Measurements from ENCODE around the gene SETD5. TPM values are rescaled to one million over a fixed set of nuclear protein-coding genes. Genes with fewer than 3 reads are reported as not detected.
A peak's percentile ranks its signal among the peaks of the same experiment; 100 is the strongest.

The SETD5 gene
- total and polyA plus RNA-seq, 10 donors, result 9.7 to 159 (median 118) TPM

GRCh38 chr3:9351709-9352126 is 45.7 kb upstream of the SETD5 start:
- Histone ChIP-seq H3K4me3 (no peak overlapping the region), H3K27ac (no peak overlapping the region), H3K36me3 (peaks cover 0 to 6% (median 0%) of the 10 kb centered on the region in 6 donors), H3K4me1 (peaks cover 0 to 25% (median 14%) of the 10 kb centered on the region in 6 donors), H3K27me3 (replicated peaks in 1 of 7) (no peaks in the 10 kb centered on the region), H3K9me3 (no peaks in the 10 kb centered on the region)
- DNase-seq, result no peak
- intact Hi-C loops (cut with DNase I; ENCODE audit: low total_unique reads), result no loop called here
- WGBS, 5 donors, result 51 to 66% (median 61%) methylated on average over 3 of the region's 3 CpGs
- TF ChIP-seq CTCF (IDR thresholded peaks at IDR 0.05 in 8 of 11, conservative IDR thresholded peaks at IDR 0.05 in 3 of 11), result peak in 1 of 11 experiments; percentile 10
- TF ChIP-seq POLR2A (IDR thresholded peaks at IDR 0.05), result no peak
- TF ChIP-seq POLR2AphosphoS5 (IDR thresholded peaks at IDR 0.05), result no peak

- Histone ChIP-seq H3K4me3 (no peak overlapping the region), H3K4me1 (peaks cover 0 to 25% (median 14%) of the 10 kb centered on the region in 6 donors), H3K27me3 (replicated peaks in 1 of 7) (no peaks in the 10 kb centered on the region), H3K9me3 (no peaks in the 10 kb centered on the region), H3K36me3 (peaks cover 0 to 6% (median 0%) of the 10 kb centered on the region in 6 donors), H3K27ac (no peak overlapping the region)
- TF ChIP-seq POLR2AphosphoS5 (IDR thresholded peaks at IDR 0.05) (peak in 1 of 3 donors; percentile 64), CTCF (IDR thresholded peaks at IDR 0.05 in 8 of 11, conservative IDR thresholded peaks at IDR 0.05 in 3 of 11) (peak; percentile 49 to 89 (median 81)), POLR2A (IDR thresholded peaks at IDR 0.05) (no peak)
- WGBS, 5 donors, result 30 to 35% (median 35%) methylated on average over 7 of the region's 7 CpGs
- DNase-seq, result peak; percentile 79
- intact Hi-C loops (cut with DNase I; ENCODE audit: low total_unique reads), result no loop called here
These were observed 44.3 kb upstream of the SETD5 start for GRCh38 chr3:9352917-9353752.

DNA sequence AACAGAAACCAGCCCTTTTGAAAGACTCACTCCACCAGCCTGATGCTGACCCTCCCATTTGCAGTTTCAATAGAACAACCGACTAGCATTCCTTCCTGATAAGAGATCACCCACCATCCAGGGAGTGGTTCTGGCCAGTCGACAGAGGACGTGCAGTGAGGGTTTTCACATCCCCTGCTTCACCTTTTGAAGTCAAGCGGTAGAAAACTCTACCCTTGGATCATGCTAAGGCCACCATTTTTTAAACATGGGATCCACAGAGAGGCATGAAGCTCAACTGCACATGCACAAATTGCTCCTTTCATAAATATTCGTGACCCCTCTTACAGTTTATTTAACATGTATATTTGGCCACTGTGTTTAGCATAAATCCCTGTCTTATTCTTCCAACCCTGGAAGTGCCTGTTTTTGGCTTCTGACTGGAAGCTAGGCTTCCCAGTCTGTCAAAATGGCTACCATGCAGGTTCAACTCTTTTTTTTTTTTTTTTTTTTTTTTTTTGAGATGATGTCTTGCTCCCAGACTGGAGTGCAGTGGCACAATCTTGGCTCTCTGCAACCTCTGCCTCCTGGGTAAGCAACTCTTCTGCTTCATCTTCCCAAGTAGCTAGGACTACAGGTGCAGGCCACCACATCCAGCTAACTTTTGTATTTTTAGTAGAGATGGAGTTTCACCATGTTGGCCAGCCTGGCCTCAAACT is 35.6 kb upstream of the SETD5 start:
- Histone ChIP-seq H3K4me1 (peaks cover 0 to 35% (median 23%) of the 10 kb centered on the region in 6 donors), H3K4me3 (peak overlapping the region in 3 of 8 donors; percentile 66 to 93 (median 73)), H3K36me3 (peaks cover 0 to 20% (median 12%) of the 10 kb centered on the region in 6 donors), H3K27me3 (replicated peaks in 1 of 7) (no peaks in the 10 kb centered on the region), H3K9me3 (no peaks in the 10 kb centered on the region), H3K27ac (peak overlapping the region in 3 of 8 donors; percentile 87 to 94 (median 91))
- DNase-seq, result no peak
- TF ChIP-seq CTCF (IDR thresholded peaks at IDR 0.05 in 8 of 11, conservative IDR thresholded peaks at IDR 0.05 in 3 of 11), result no peak
- intact Hi-C loops (cut with DNase I; ENCODE audit: low total_unique reads), result no loop called here
- WGBS, 5 donors, result 73 to 91% (median 74%) methylated on average over 4 to 5 of the region's 5 CpGs
